OCI-LY3 (cell line): Measurements from ENCODE around the gene MACO1.
"Not testable (repeated sequence)": the region's sequence is repeated elsewhere in the genome, so short reads cannot be mapped to it uniquely, and the experiment has no call there.

Experiments used
- CTCF ChIP-seq: fragments of 200-600, 300-600 bp; sonication (generic); IDR thresholded peaks from 2 replicates; pipeline ENCODE4 v1.5.1; 2014; ENCODE audit warnings: antibody characterized with exemption, low read length, low read depth
- EZH2phosphoT487 ChIP-seq: fragments of 200-600 bp; shearing (Covaris generic); IDR thresholded peaks from 2 replicates; pipeline ENCODE4 v1.6.1; 2018; ENCODE audit warnings: antibody characterized with exemption, mixed run types, low read depth

- not testable (repeated sequence) for TF ChIP-seq CTCF, EZH2phosphoT487
Measured at GRCh38 chr1:25389721-25390120, 41.0 kb upstream of the MACO1 start.
